Natural killer cell (primary cell): ENCODE data around the gene GALR2. TPM values are rescaled to one million over a fixed set of nuclear protein-coding genes. Genes with fewer than 3 reads are reported as not detected.

Experiments used
- ATAC-seq, 3 donors: fragments of 150-1000 bp in 2 of 3; fragments of 200-7000 bp in 1 of 3; cut with Tn5 transposase; 1 replicate in 1 of 3; 2 replicates in 2 of 3; pipeline ENCODE4 v1.10.0; 2021; ENCODE audit warnings: mild to moderate bottlenecking in 2 of 3, moderate library complexity in 2 of 3
- DNase-seq, 2 donors: peaks; one replicate each; pipeline versions ENCODE4 v3.0.0 to v3.0.0-alpha.2; 2013 to 2021; ENCODE audit warnings: mixed read lengths in 1 of 2
- H3K27ac ChIP-seq: one replicate; pipeline ENCODE4 v1.5.1; 2013; ENCODE audit warnings: mild to moderate bottlenecking, low read length
- H3K27me3 ChIP-seq: one replicate; pipeline ENCODE4 v1.6.1; 2013; ENCODE audit warnings: low read length; ENCODE audit not compliant: control insufficient read depth, insufficient read depth
- H3K36me3 ChIP-seq: one replicate; pipeline ENCODE4 v1.6.1; 2013; ENCODE audit warnings: low read length; ENCODE audit not compliant: control insufficient read depth, insufficient read depth
- H3K4me1 ChIP-seq: one replicate; pipeline ENCODE4 v1.6.1; 2013; ENCODE audit warnings: low read length; ENCODE audit not compliant: control insufficient read depth, insufficient read depth
- H3K4me3 ChIP-seq: one replicate; pipeline ENCODE4 v1.5.1; 2013; ENCODE audit warnings: low read length
- H3K9me3 ChIP-seq: one replicate; pipeline ENCODE4 v1.6.1; 2013; ENCODE audit warnings: low read length; ENCODE audit not compliant: control insufficient read depth, insufficient read depth
- H3K27ac Mint-ChIP-seq, 2 donors: one replicate each; pipeline ENCODE4 v1.8.0; 2022; ENCODE audit warnings: mild to moderate bottlenecking in 2 of 2, mixed read lengths in 2 of 2, moderate library complexity in 1 of 2
- H3K27me3 Mint-ChIP-seq, 2 donors: one replicate each; pipeline ENCODE4 v1.8.0; 2022; ENCODE audit warnings: low read depth in 2 of 2, mixed read lengths in 2 of 2
- H3K36me3 Mint-ChIP-seq: one replicate; pipeline ENCODE4 v1.8.0; 2022; ENCODE audit warnings: mixed read lengths
- H3K4me1 Mint-ChIP-seq, 2 donors: one replicate each; pipeline ENCODE4 v1.8.0; 2022; ENCODE audit warnings: mixed read lengths in 2 of 2
- H3K4me3 Mint-ChIP-seq: one replicate; pipeline ENCODE4 v1.8.0; 2022; ENCODE audit warnings: mild to moderate bottlenecking, moderate library complexity, mixed read lengths
- H3K9me3 Mint-ChIP-seq, 2 donors: one replicate each; pipeline ENCODE4 v1.8.0; 2022; ENCODE audit warnings: mixed read lengths in 2 of 2
- CTCF ChIP-seq: fragments of 200-600 bp; IDR thresholded peaks from one replicate; pipeline ENCODE4 v1.8.0; 2022; ENCODE audit warnings: antibody characterized with exemption
- WGBS: methylation state at CpG from one replicate; pipeline ENCODE4 v1.1.7; 2013; ENCODE audit warnings: missing lambda C conversion rate; ENCODE audit not compliant: insufficient coverage; 5-methylcytosine and 5-hydroxymethylcytosine counted together
- intact Hi-C: fragments of 100-400 bp; cut with micrococcal nuclease; formaldehyde crosslinking; loops from one replicate; pipeline ENCODE4 v1.14.2; 2022
- total RNA-seq, 4 donors: library from RNA; stranded (reverse); fragments of 120-200 nt in 1 of 4; gene quantifications; one replicate each; pipeline versions ENCODE4 v1.2.3 to v1.2.4, GENCODE V29; 2013 to 2022

Gene GALR2
- total RNA-seq, 3 donors from 2014 or later (not counting 1 experiment from before 2014, with no cell fraction given), result 0.27 to 0.53 TPM; not detected in 1

GRCh38 chr17:76063875-76064546 lies 10.6 kb upstream of the GALR2 start:
- Histone ChIP-seq H3K4me1 (no peaks in the 10 kb centered on the region), H3K4me3 (no peak overlapping the region), H3K27ac (no peak overlapping the region), H3K36me3 (peaks cover 67% of the 10 kb centered on the region), H3K27me3 (no peaks in the 10 kb centered on the region), H3K9me3 (no peaks in the 10 kb centered on the region)
- no peak overlapping the region for H3K4me3 Mint-ChIP-seq
- H3K27me3 Mint-ChIP-seq, result no peaks in the 10 kb centered on the region
- peak overlapping the region in 1 of 2 donors; percentile 42 for H3K27ac Mint-ChIP-seq
- 79% methylated on average over 15 of the region's 15 CpGs for WGBS
- no peak for ATAC-seq
- H3K9me3 Mint-ChIP-seq, result no peaks in the 10 kb centered on the region
- H3K4me1 Mint-ChIP-seq, result peaks cover 0 to 5% of the 10 kb centered on the region in 2 donors
- peak in 1 of 2 donors; percentile 71 for DNase-seq
- H3K36me3 Mint-ChIP-seq, result peaks cover 11% of the 10 kb centered on the region
- intact Hi-C loops, result no loop called here
- TF ChIP-seq CTCF, result no peak

- Histone ChIP-seq H3K27ac (no peak overlapping the region), H3K36me3 (peaks cover 55% of the 10 kb centered on the region), H3K27me3 (no peaks in the 10 kb centered on the region), H3K4me3 (no peak overlapping the region), H3K4me1 (no peaks in the 10 kb centered on the region), H3K9me3 (no peaks in the 10 kb centered on the region)
- intact Hi-C loops, result no loop called here
- ATAC-seq (no peak), DNase-seq (no peak)
- TF ChIP-seq CTCF, result no peak
- no peak overlapping the region for H3K27ac Mint-ChIP-seq
- no peaks in the 10 kb centered on the region for H3K27me3 Mint-ChIP-seq
- no peak overlapping the region for H3K4me3 Mint-ChIP-seq
- H3K9me3 Mint-ChIP-seq, result no peaks in the 10 kb centered on the region
- H3K36me3 Mint-ChIP-seq, result peaks cover 11% of the 10 kb centered on the region
- peaks cover 0 to 10% of the 10 kb centered on the region in 2 donors for H3K4me1 Mint-ChIP-seq
- 98% methylated on average over 4 of the region's 4 CpGs for WGBS
Measured at GRCh38 chr17:76065775-76066174, 8.8 kb upstream of the GALR2 start.

GRCh38 chr17:76071531-76072147 lies 2.9 kb upstream of the GALR2 start:
- ATAC-seq (peak; percentile 9 to 14 (median 12)), DNase-seq (peak in 1 of 2 donors; percentile 50)
- intact Hi-C loops, result no loop called here
- Mint-ChIP-seq H3K27me3 (peaks cover 20 to 22% of the 10 kb centered on the region in 2 donors), H3K27ac (peak overlapping the region; percentile 92 to 95), H3K4me1 (peaks cover 10 to 27% of the 10 kb centered on the region in 2 donors), H3K4me3 (peak overlapping the region; percentile 96), H3K9me3 (no peaks in the 10 kb centered on the region), H3K36me3 (no peaks in the 10 kb centered on the region)
- no peaks in the 10 kb centered on the region for H3K9me3 ChIP-seq
- TF ChIP-seq CTCF, result no peak
- H3K4me1 ChIP-seq, result peaks cover 25% of the 10 kb centered on the region
- 13% methylated on average over 14 of the region's 15 CpGs for WGBS
- H3K36me3 ChIP-seq, result peaks cover 11% of the 10 kb centered on the region
- peaks cover 25% of the 10 kb centered on the region for H3K27me3 ChIP-seq
- H3K4me3 ChIP-seq, result peak overlapping the region; percentile 58
- peak overlapping the region; percentile 69 for H3K27ac ChIP-seq
